ENCODE data around the gene NCOA1. TPM values are rescaled to one million over a fixed set of nuclear protein-coding genes. Genes with fewer than 3 reads are reported as not detected.

The NCOA1 gene
- total and polyA plus RNA-seq, 2 of the 4 experiments (the other 2 are of a cell fraction) = 6.7 to 11.3 TPM

DNA sequence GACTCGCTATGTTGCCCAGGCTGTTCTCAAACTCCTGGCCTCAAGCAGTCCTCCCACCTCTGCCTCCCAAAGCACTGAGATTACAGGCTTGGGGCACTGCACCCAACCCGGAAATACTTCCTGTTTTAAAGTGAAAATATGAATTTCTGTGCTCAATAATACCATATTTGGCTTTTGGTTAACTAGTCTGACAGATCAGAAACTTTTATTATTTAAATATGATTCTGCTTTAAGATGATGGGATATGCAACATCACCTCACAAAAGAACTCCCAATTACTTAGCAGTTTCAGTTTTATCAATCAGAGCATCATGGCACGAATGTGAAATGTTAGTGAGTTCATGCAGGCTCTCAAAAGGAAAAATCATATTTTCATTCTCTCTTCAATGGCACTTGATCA is 181.5 kb downstream of the NCOA1 start:
- Histone ChIP-seq H4K20me1 (ENCODE audit: insufficient read depth, low read length) (no peaks in the 10 kb centered on the region), H2BK120ac (ENCODE audit: low read depth, low read length) (no peak overlapping the region), H3K9me1 (ENCODE audit: insufficient read depth, low read length) (no peaks in the 10 kb centered on the region), H3K27me3 (ENCODE audit: control insufficient read depth, insufficient read depth, low read length) (no peaks in the 10 kb centered on the region), H3K56ac (ENCODE audit: extremely low read depth, insufficient read depth, low read length) (no peak overlapping the region), H4K8ac (ENCODE audit: low read depth in 2 of 2, low read length in 2 of 2) (no peak overlapping the region), H3K14ac (replicated peaks; ENCODE audit: low read depth, low read length) (no peak overlapping the region), H2BK5ac (ENCODE audit: low read depth, low read length, poor library complexity, severe bottlenecking) (no peak overlapping the region), H2AFZ (replicated peaks; ENCODE audit: low read length, poor library complexity) (no peak overlapping the region), H3K27ac (ENCODE audit: insufficient read depth, low read length) (no peak overlapping the region), H2BK20ac (ENCODE audit: low read depth, low read length) (no peak overlapping the region), H3K79me1 (ENCODE audit: low read depth in 1 of 2, low read length in 2 of 2) (no peaks in the 10 kb centered on the region; a peak in 1 of 4 replicates), H2AK5ac (ENCODE audit: low read depth, low read length) (no peak overlapping the region), H2BK15ac (ENCODE audit: low read depth, low read length) (no peak overlapping the region), H3K4me1 (ENCODE audit: control insufficient read depth, insufficient read depth, low read length) (no peaks in the 10 kb centered on the region), H4K91ac (ENCODE audit: insufficient read depth, low read depth, low read length) (no peak overlapping the region), H3K36me3 (ENCODE audit: control insufficient read depth, insufficient read depth, low read length) (no peaks in the 10 kb centered on the region), H4K5ac (ENCODE audit: low read depth, low read length) (no peak overlapping the region), H3K18ac (ENCODE audit: low read depth, low read length) (no peak overlapping the region), H3K4me2 (ENCODE audit: low read depth, low read length) (no peak overlapping the region), H3K23ac (ENCODE audit: low read depth, low read length) (no peak overlapping the region), H3K9me3 (ENCODE audit: control insufficient read depth, insufficient read depth, low read length) (no peaks in the 10 kb centered on the region), H3K4me3 (ENCODE audit: insufficient read depth, low read depth, low read length) (no peak overlapping the region), H3K4ac (ENCODE audit: low read depth, low read length) (no peak overlapping the region), H2AK9ac (replicated peaks; ENCODE audit: low read depth, low read length, poor library complexity) (no peak overlapping the region), H3K9ac (ENCODE audit: low read depth, low read length) (no peak overlapping the region)
- ChIA-PET POLR2A (ENCODE audit: unreplicated experiment) (no interaction called here), CTCF (no interaction called here)
- TF ChIP-seq SMC3 (IDR thresholded peaks at IDR 0.05; ENCODE audit: low read depth, low read length) (no peak), ELK1 (IDR thresholded peaks at IDR 0.05; ENCODE audit: borderline replicate concordance, low read depth, low read length) (no peak), MAZ (IDR thresholded peaks at IDR 0.05; ENCODE audit: borderline replicate concordance, low read depth, low read length) (no peak), FOS (IDR thresholded peaks at IDR 0.05; ENCODE audit: low read depth, low read length) (no peak), MXI1 (IDR thresholded peaks at IDR 0.05; ENCODE audit: borderline replicate concordance, low read depth, low read length) (no peak)
- in situ Hi-C loops (cut with MboI; ENCODE audit: low sequenced_read_pairs) (no loop called here), intact Hi-C loops (cut with micrococcal nuclease) (no loop called here), dilution Hi-C loops (cut with HindIII; ENCODE audit: low sequenced_read_pairs, unreplicated experiment) (no loop called here)
- no CpG with 5 or more reads among the region's 3 CpGs for WGBS, 2 experiments (ENCODE audit: extremely low coverage in 2 of 2, insufficient read length in 1 of 2)
- no TSS peak for BruUV-seq (replicated peaks)
- no peak for DNase-seq
- no peak for ATAC-seq (ENCODE audit: low read depth)

Measured in IMR-90 (cell line).